Activated naive CD4-positive, alpha-beta T cell treated with anti-CD3 and anti-CD28 coated beads, Interleukin-2, amount 10 ng/mL, durations not matched to agents 7 days and 5 days (primary cell): ENCODE data around the gene S1PR1.

Experiments used
- CTCF ChIA-PET: fragments of 350-600 bp; sonication (Branson Sonifier 250); formaldehyde crosslinking; loops from one replicate; lab custom pipeline; 2021; ENCODE audit warnings: antibody characterized with exemption; lab: Charles Lee
- DNase-seq: peaks from one replicate; pipeline ENCODE4 v3.0.0-alpha.2; 2020
- H3K27ac Mint-ChIP-seq: one replicate; pipeline ENCODE4 v1.8.0; 2021; ENCODE audit warnings: mild to moderate bottlenecking, moderate library complexity, mixed read lengths
- H3K27me3 Mint-ChIP-seq: one replicate; pipeline ENCODE4 v1.8.0; 2021; ENCODE audit warnings: mild to moderate bottlenecking, mixed read lengths
- H3K36me3 Mint-ChIP-seq: one replicate; pipeline ENCODE4 v1.8.0; 2021; ENCODE audit warnings: mixed read lengths
- H3K4me1 Mint-ChIP-seq: one replicate; pipeline ENCODE4 v1.8.0; 2021; ENCODE audit warnings: mixed read lengths
- H3K4me3 Mint-ChIP-seq: one replicate; pipeline ENCODE4 v1.8.0; 2021; ENCODE audit warnings: mild to moderate bottlenecking, moderate library complexity, mixed read lengths
- H3K9me3 Mint-ChIP-seq: one replicate; pipeline ENCODE4 v1.8.0; 2021; ENCODE audit warnings: mixed read lengths

Gene S1PR1

DNA sequence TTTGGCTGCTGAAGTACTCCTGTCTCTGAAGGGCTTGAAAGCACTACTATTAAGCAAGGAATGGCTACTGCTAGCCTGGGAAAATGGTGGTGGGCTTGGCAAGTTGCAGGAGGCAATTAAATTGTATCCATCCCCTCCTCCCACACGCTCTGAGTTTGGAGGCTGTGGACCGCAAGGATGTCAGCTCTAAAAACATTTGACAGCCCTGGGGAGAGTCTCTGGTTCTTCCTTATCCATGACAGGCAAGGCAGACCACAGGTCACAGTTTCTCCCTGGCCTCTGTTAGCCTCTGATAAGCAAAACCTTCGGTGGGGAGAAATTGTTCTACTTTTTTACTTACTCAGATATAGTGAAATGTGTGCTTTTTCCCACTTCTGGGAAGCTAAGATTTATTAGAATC is 46.6 kb downstream of the S1PR1 start:
- H3K36me3 Mint-ChIP-seq: peaks cover 15% of the 10 kb centered on the region
- H3K4me1 Mint-ChIP-seq: peaks cover 95% of the 10 kb centered on the region
- H3K27me3 Mint-ChIP-seq: no peaks in the 10 kb centered on the region
- H3K27ac Mint-ChIP-seq: peak overlapping the region; percentile 93
- peak overlapping the region; percentile 9 for H3K4me3 Mint-ChIP-seq
- CTCF ChIA-PET: interaction anchor here (0.6 to 8.1 kb wide), 5 partner anchors 26 to 145 kb away, joined by 3 to 113 read pairs (median 4); partner anchors contain the start of gene S1PR1
- H3K9me3 Mint-ChIP-seq: no peaks in the 10 kb centered on the region
- no peak for DNase-seq

DNA sequence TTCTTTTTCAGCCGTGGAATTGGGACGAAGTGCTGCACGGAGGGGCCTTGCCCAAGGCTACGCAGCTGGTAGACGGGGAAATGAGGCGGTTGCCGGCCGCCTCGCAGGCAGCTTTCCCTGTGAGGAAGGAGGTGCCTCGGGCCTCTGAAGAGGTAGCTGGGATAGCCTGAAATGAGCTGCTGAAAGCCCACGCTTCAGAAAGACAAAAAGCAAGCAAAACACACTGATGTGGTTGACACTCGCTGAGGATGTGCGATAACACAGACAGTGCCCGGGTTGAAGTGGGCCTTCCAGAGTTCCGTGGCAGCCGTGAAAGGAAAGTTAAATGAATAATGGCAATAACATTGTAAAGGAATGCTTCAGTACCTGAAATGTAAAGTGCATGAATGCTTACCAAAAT is 47.2 kb downstream of the S1PR1 start:
- DNase-seq: peak; percentile 58

DNA sequence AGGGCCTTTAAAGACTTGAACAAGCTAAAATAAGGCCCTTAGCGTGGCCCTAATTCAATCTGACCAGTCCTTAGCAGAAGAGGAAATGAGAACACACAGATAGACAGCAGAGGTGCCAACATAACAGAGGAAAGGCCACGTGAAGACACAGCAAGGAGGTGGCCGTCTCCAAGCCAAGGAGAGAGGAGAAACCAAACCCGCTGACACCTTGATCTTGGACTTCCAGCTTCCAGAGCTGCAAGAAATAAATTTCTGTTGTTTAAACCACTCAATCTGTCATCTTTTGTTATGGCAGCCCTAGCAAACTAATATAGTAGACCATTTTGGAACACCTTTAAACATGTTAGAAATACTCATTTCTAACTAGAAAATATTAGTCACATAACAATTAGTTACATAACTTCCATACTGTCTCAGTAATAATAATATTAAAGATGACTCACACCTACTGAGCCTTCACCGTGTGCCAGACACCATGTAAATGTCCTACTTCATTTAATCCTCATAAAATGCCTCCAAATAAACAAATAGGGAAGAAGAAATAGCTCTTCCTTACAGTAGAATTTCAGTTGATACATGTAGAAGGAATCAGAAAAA is 47.9 kb downstream of the S1PR1 start:
- Mint-ChIP-seq H3K27me3 (no peaks in the 10 kb centered on the region), H3K9me3 (no peaks in the 10 kb centered on the region), H3K4me1 (peaks cover 94% of the 10 kb centered on the region), H3K27ac (peak overlapping the region; percentile 93), H3K4me3 (peak overlapping the region; percentile 56), H3K36me3 (peaks cover 15% of the 10 kb centered on the region)
- no peak for DNase-seq
- CTCF ChIA-PET: interaction anchor here (0.8 to 8.1 kb wide), 8 partner anchors 23 to 416 kb away, joined by 3 to 113 read pairs (median 4); partner anchors contain the start of gene S1PR1

More for the DNA sequence above, 47.2 kb downstream of the S1PR1 start:
- CTCF ChIA-PET: interaction anchor here (0.6 to 8.1 kb wide), 7 partner anchors 25 to 415 kb away, joined by 3 to 113 read pairs (median 4); partner anchors contain the start of gene S1PR1
- H3K9me3 Mint-ChIP-seq: no peaks in the 10 kb centered on the region
- H3K27ac Mint-ChIP-seq: peak overlapping the region; percentile 93
- H3K27me3 Mint-ChIP-seq: no peaks in the 10 kb centered on the region
- peaks cover 95% of the 10 kb centered on the region for H3K4me1 Mint-ChIP-seq
- H3K4me3 Mint-ChIP-seq: peak overlapping the region; percentile 56
- H3K36me3 Mint-ChIP-seq: peaks cover 15% of the 10 kb centered on the region

DNA sequence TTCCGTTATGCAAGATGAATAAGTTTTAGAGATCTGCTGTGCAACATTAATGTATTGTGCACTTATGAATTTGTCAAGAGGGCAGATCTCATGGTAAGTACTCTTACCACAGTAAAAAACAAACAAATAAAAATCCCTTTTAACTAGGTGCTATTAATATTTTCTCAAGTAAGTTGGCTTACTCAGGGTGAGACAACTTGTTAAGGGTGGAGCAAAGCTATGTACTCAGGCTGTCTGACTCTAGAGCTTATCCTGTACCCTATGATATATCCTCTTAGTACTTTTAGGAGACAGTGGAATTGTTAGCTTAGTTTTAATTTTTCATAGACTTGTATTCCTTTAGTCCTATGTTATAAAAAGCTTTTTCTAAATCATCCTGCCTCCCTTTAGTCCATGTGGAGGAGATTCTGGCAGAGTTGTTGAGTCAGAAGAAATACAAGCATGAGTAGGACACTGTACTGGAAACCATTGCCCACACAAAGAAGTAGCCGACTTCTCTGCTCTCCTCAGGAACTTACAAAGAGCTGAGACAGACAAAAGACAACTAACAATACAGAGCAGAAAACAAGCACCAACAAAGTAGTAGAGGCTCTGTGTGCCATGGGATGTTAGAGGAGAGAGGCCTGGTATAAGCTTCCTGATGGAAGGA is 49.2 kb downstream of the S1PR1 start:
- Mint-ChIP-seq H3K27me3 (no peaks in the 10 kb centered on the region), H3K9me3 (no peaks in the 10 kb centered on the region), H3K27ac (peak overlapping the region; percentile 38), H3K36me3 (peaks cover 14% of the 10 kb centered on the region), H3K4me3 (no peak overlapping the region), H3K4me1 (peaks cover 95% of the 10 kb centered on the region)
- DNase-seq: no peak
- CTCF ChIA-PET: interaction anchor here (0.8 to 8.1 kb wide), 12 partner anchors 28 to 361 kb away, joined by 3 to 115 read pairs (median 5); partner anchors contain the start of gene S1PR1

DNA sequence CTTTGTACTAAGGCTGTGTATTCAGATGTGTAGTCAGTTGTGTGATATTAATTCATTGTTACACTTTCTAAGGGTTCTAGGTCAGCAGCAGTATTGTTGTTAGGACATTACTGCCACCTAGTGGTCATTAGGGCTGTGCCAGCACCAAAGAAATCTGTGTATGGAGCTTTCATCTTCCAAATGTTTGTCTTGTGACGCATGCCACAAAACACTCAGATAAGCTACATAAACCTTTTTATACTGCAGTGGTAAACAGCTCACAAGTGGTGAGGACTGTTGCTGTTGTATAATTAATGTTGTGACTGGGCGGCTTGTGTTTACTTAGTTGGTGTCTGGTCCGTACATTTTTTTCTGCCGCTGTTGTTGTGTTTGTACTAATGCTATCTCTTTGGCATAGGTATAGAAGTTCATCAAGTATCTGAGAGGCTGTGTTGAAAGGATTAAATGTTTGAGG is 51.7 kb downstream of the S1PR1 start:
- H3K27ac Mint-ChIP-seq: peak overlapping the region; percentile 35
- H3K9me3 Mint-ChIP-seq: no peaks in the 10 kb centered on the region
- H3K27me3 Mint-ChIP-seq: no peaks in the 10 kb centered on the region
- peaks cover 10% of the 10 kb centered on the region for H3K36me3 Mint-ChIP-seq
- no peak overlapping the region for H3K4me3 Mint-ChIP-seq
- peaks cover 92% of the 10 kb centered on the region for H3K4me1 Mint-ChIP-seq
- CTCF ChIA-PET: interaction anchor here (0.6 to 8.1 kb wide), 55 partner anchors 8 to 1481 kb away, joined by 3 to 115 read pairs (median 5); partner anchors contain the start of genes DPH5 and S1PR1
- peak; percentile 78 for DNase-seq

DNA sequence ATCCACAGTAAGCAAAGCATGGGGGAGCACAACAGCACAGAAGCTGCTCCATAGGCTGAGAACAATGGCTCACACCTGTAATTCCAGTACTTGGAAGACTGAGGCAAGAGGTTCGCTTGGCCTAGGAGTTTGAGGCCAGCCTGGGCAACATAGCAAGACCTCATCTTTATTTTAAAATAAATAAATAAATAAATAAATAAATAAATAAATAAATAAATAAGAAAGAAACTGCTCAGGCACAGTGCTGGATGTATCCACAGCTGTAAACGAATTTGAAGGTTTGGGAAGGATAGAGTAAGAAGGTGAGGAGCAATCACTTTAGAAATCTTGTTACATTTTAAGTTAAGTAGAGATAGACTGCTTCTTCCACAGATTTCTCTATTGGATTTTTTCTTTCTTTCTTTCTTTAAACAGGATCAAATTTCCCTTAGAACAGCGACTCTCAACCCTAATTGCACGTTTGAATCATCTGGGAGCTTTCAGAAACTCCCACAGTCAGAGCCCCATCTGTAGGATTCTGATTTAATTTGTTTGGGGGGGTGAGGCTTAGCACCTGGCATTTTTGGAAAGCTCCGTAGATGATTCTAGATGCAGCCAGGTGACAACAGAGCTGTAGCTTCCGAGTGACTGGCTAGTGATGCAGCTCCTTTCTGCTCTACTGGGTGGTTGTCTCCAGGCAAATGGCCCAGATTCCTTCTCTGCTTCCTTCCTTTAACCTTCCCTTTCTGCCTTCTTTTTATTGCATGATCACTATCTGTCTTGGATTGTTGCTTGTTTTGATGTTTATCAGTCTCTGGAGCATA is 53.5 kb downstream of the S1PR1 start:
- CTCF ChIA-PET: interaction anchor here (0.6 to 8.1 kb wide), 21 partner anchors 10 to 373 kb away, joined by 3 to 115 read pairs (median 5); no protein-coding TSS in a partner anchor

More for the DNA sequence above, 53.5 kb downstream of the S1PR1 start:
- H3K9me3 Mint-ChIP-seq: no peaks in the 10 kb centered on the region
- peaks cover 3% of the 10 kb centered on the region for H3K36me3 Mint-ChIP-seq
- H3K27me3 Mint-ChIP-seq: no peaks in the 10 kb centered on the region
- H3K4me3 Mint-ChIP-seq: no peak overlapping the region
- DNase-seq: no peak
- peak overlapping the region; percentile 84 for H3K27ac Mint-ChIP-seq
- H3K4me1 Mint-ChIP-seq: peaks cover 80% of the 10 kb centered on the region
